Left lung (tissue), 14 donors: Measurements from ENCODE around the gene RAB18. TPM values are rescaled to one million over a fixed set of nuclear protein-coding genes. Genes with fewer than 3 reads are reported as not detected.

Experiments used
- ATAC-seq: fragments of 200-7000 bp; cut with Tn5 transposase; one replicate; pipeline ENCODE4 v1.9.1; 2020; ENCODE audit warnings: moderate library complexity
- DNase-seq, 4 donors: peaks; one replicate each; pipeline ENCODE4 v3.0.0-alpha.2; 2013 to 2020
- H3K27ac ChIP-seq, 2 donors: fragments of 200-600 bp; sonication (generic) in 1 of 2; one replicate each; pipeline versions ENCODE4 v1.5.0 to v1.8.0; 2020 to 2021
- H3K27me3 ChIP-seq, 2 donors: fragments of 200-600 bp; sonication (generic) in 1 of 2; one replicate each; pipeline versions ENCODE4 v1.5.0 to v1.8.0; 2020 to 2021
- H3K36me3 ChIP-seq, 2 donors: fragments of 200-600 bp; sonication (generic) in 1 of 2; one replicate each; pipeline versions ENCODE4 v1.5.0 to v1.8.0; 2020 to 2021
- H3K4me1 ChIP-seq, 2 donors: fragments of 200-600 bp; one replicate each; pipeline ENCODE4 v1.8.0; 2021
- H3K4me3 ChIP-seq, 2 donors: fragments of 200-600 bp; sonication (generic) in 1 of 2; one replicate each; pipeline versions ENCODE4 v1.5.0 to v1.8.0; 2020 to 2021; ENCODE audit warnings: mild to moderate bottlenecking in 1 of 2
- H3K9me3 ChIP-seq, 2 donors: fragments of 200-600 bp; sonication (generic) in 1 of 2; one replicate each; pipeline versions ENCODE4 v1.5.0 to v1.8.0; 2020 to 2021
- intact Hi-C, 2 donors: fragments of 100-400 bp; cut with DNase I; formaldehyde crosslinking; loops; one replicate each; pipeline versions ENCODE4 v1.11.2 to v1.14.2; 2022
- long read RNA-seq, 12 donors: library from polyadenylated mRNA in 2 of 12; unstranded in 2 of 12; transcript quantifications; one replicate each; pipeline ENCODE4 v2.0.0 and lab custom pipeline, GENCODE V29; 2019 to 2026
- polyA plus RNA-seq, 6 donors: library from polyadenylated mRNA; unstranded; fragments of 120-200 nt; gene quantifications; one replicate each; pipeline ENCODE4 v1.2.1, GENCODE V29; 2013; ENCODE audit not compliant: insufficient read length in 6 of 6
- total RNA-seq, 2 donors: library from RNA; stranded (reverse); fragmentation: NEBNext Ultra II Directional; extraction: Animal tissue kit (Norgen Biotek cat#: 25700); gene quantifications; one replicate each; pipeline ENCODE4 v1.2.1, GENCODE V29; 2021
- TF ChIP-seq, protein P1 (sequence below), 2 donors: fragments of 200-600 bp; sonication (generic) in 1 of 2; IDR thresholded peaks; one replicate each; pipeline versions ENCODE4 v1.5.0 to v1.8.0; 2021; ENCODE audit warnings: antibody characterized with exemption in 2 of 2
- donor health status: DM: no; HTN: yes; CAD: no.
- donor health status: DM: no; HTN: no; CAD: no.

Gene RAB18
- 100 to 1,000 TPM; 101 to 115 TPM for total RNA-seq
- polyA plus RNA-seq = 100 to 1,000 TPM in 2 of 6 donors, 10 to 100 TPM in 4; 80.6 to 112 (median 99.2) TPM
- long read RNA-seq, donor 1, full-length matches to known transcripts = 32 of 32 reads
- long read RNA-seq, donor 1, partial matches to known transcripts = 0 of 32 reads
- long read RNA-seq, donor 1, other reads (novel, unspliced or antisense) = 0 of 32 reads
- long read RNA-seq, donor 2, full-length matches to known transcripts = 17 of 24 reads
- long read RNA-seq, donor 2, partial matches to known transcripts = 7 of 24 reads
- long read RNA-seq, donor 2, other reads (novel, unspliced or antisense) = 0 of 24 reads
- long read RNA-seq, donor 3, full-length matches to known transcripts = 32 of 44 reads
- long read RNA-seq, donor 3, partial matches to known transcripts = 12 of 44 reads
- long read RNA-seq, donor 3, other reads (novel, unspliced or antisense) = 0 of 44 reads
- long read RNA-seq, donor 4, full-length matches to known transcripts = 17 of 20 reads
- long read RNA-seq, donor 4, partial matches to known transcripts = 2 of 20 reads
- long read RNA-seq, donor 4, other reads (novel, unspliced or antisense) = 1 of 20 reads
- long read RNA-seq, donor 5, full-length matches to known transcripts = 27 of 41 reads
- long read RNA-seq, donor 5, partial matches to known transcripts = 14 of 41 reads
- long read RNA-seq, donor 5, other reads (novel, unspliced or antisense) = 0 of 41 reads
- long read RNA-seq, donor 6, full-length matches to known transcripts = 39 of 45 reads
- long read RNA-seq, donor 6, partial matches to known transcripts = 6 of 45 reads
- long read RNA-seq, donor 6, other reads (novel, unspliced or antisense) = 0 of 45 reads
- long read RNA-seq, donor 7, full-length matches to known transcripts = 21 of 26 reads
- long read RNA-seq, donor 7, partial matches to known transcripts = 5 of 26 reads
- long read RNA-seq, donor 7, other reads (novel, unspliced or antisense) = 0 of 26 reads
- long read RNA-seq, donor 8, full-length matches to known transcripts = 25 of 33 reads
- long read RNA-seq, donor 8, partial matches to known transcripts = 8 of 33 reads
- long read RNA-seq, donor 8, other reads (novel, unspliced or antisense) = 0 of 33 reads
- long read RNA-seq, donor 9 = 0 reads
- long read RNA-seq, donor 10, full-length matches to known transcripts = 17 of 18 reads
- long read RNA-seq, donor 10, partial matches to known transcripts = 0 of 18 reads
- long read RNA-seq, donor 10, other reads (novel, unspliced or antisense) = 1 of 18 reads
- long read RNA-seq, donor 11, full-length matches to known transcripts = 40 of 65 reads
- long read RNA-seq, donor 11, partial matches to known transcripts = 25 of 65 reads
- long read RNA-seq, donor 11, other reads (novel, unspliced or antisense) = 0 of 65 reads
- long read RNA-seq, donor 12, full-length matches to known transcripts = 27 of 38 reads
- long read RNA-seq, donor 12, partial matches to known transcripts = 11 of 38 reads
- long read RNA-seq, donor 12, other reads (novel, unspliced or antisense) = 0 of 38 reads

- ATAC-seq (peak; percentile 97), DNase-seq (peak; percentile 97 to 100 (median 99))
- TF ChIP-seq, protein P1, sequence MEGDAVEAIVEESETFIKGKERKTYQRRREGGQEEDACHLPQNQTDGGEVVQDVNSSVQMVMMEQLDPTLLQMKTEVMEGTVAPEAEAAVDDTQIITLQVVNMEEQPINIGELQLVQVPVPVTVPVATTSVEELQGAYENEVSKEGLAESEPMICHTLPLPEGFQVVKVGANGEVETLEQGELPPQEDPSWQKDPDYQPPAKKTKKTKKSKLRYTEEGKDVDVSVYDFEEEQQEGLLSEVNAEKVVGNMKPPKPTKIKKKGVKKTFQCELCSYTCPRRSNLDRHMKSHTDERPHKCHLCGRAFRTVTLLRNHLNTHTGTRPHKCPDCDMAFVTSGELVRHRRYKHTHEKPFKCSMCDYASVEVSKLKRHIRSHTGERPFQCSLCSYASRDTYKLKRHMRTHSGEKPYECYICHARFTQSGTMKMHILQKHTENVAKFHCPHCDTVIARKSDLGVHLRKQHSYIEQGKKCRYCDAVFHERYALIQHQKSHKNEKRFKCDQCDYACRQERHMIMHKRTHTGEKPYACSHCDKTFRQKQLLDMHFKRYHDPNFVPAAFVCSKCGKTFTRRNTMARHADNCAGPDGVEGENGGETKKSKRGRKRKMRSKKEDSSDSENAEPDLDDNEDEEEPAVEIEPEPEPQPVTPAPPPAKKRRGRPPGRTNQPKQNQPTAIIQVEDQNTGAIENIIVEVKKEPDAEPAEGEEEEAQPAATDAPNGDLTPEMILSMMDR (IDR thresholded peaks at IDR 0.05) = no peak
- H3K27me3 ChIP-seq = no peaks in the 10 kb centered on the region
- H3K27ac ChIP-seq = peak within 1 kb of the TSS; percentile 92 to 94
- H3K9me3 ChIP-seq = no peaks in the 10 kb centered on the region
- H3K4me1 ChIP-seq = peaks cover 15 to 38% of the 10 kb centered on the region in 2 donors
- intact Hi-C loops = no loop called here
- H3K36me3 ChIP-seq = no peaks in the 10 kb centered on the region
- peak within 1 kb of the TSS; percentile 72 to 85 for H3K4me3 ChIP-seq
These were observed at the start of gene RAB18 for GRCh38 chr10:27504007-27504807. Gene RAB18 (plus strand): TSS chr10:27504304. CDS start chr10:27504370, 66 bp downstream.

GRCh38 chr10:27454837-27455236 lies 49.3 kb upstream of the RAB18 start:
- no peak overlapping the region for H3K4me3 ChIP-seq
- intact Hi-C loops = no loop called here
- H3K27ac ChIP-seq = no peak overlapping the region
- no peaks in the 10 kb centered on the region for H3K36me3 ChIP-seq
- DNase-seq (no peak), ATAC-seq (no peak)
- H3K27me3 ChIP-seq = peaks cover 0 to 5% of the 10 kb centered on the region in 2 donors
- H3K9me3 ChIP-seq = no peaks in the 10 kb centered on the region
- TF ChIP-seq, protein P1 (IDR thresholded peaks at IDR 0.05) = no peak
- peaks cover 0 to 24% of the 10 kb centered on the region in 2 donors for H3K4me1 ChIP-seq

GRCh38 chr10:27457261-27457945 lies 46.7 kb upstream of the RAB18 start:
- ATAC-seq (no peak), DNase-seq (no peak)
- Histone ChIP-seq H3K9me3 (no peaks in the 10 kb centered on the region), H3K4me3 (no peak overlapping the region), H3K27ac (no peak overlapping the region), H3K36me3 (no peaks in the 10 kb centered on the region), H3K4me1 (peaks cover 0 to 16% of the 10 kb centered on the region in 2 donors), H3K27me3 (peaks cover 0 to 5% of the 10 kb centered on the region in 2 donors)
- intact Hi-C loops = no loop called here
- TF ChIP-seq, protein P1 (IDR thresholded peaks at IDR 0.05) = no peak

GRCh38 chr10:27457966-27458365 lies 46.1 kb upstream of the RAB18 start:
- peaks cover 0 to 15% of the 10 kb centered on the region in 2 donors for H3K4me1 ChIP-seq
- ATAC-seq = no peak
- intact Hi-C loops = no loop called here

More at GRCh38 chr10:27457966-27458365, 46.1 kb upstream of the RAB18 start:
- Histone ChIP-seq H3K27ac (no peak overlapping the region), H3K4me3 (no peak overlapping the region), H3K36me3 (no peaks in the 10 kb centered on the region), H3K9me3 (no peaks in the 10 kb centered on the region), H3K27me3 (peaks cover 0 to 5% of the 10 kb centered on the region in 2 donors)
- TF ChIP-seq, protein P1 (IDR thresholded peaks at IDR 0.05) = no peak
- DNase-seq = no peak
